Vagina (tissue), 2 donors: Measurements from ENCODE around the gene VTI1A.
A peak's percentile ranks its signal among the peaks of the same experiment; 100 is the strongest.

ENCODE experiments used
- CTCF ChIP-seq, 3 experiments: fragments of 450-650 bp in 2 of 3; fragments of 200-600 bp in 1 of 3; sonication (generic) in 1 of 3; IDR thresholded peaks; one replicate each; pipeline ENCODE4 v1.5.1; 2017 to 2019; ENCODE audit warnings: antibody characterized with exemption in 3 of 3, mild to moderate bottlenecking in 2 of 3, moderate library complexity in 2 of 3
- POLR2AphosphoS5 ChIP-seq, 2 donors: sonication (generic); formaldehyde crosslinking; IDR thresholded peaks; one replicate each; pipeline ENCODE4 v1.9.0; 2017; ENCODE audit warnings: antibody characterized with exemption in 2 of 2, mild to moderate bottlenecking in 2 of 2, low read depth in 1 of 2; ENCODE audit not compliant: insufficient read depth in 1 of 2

GRCh38 chr10:112721080-112721698 is 274.2 kb downstream of the VTI1A start:
- peak in 2 of 3 experiments; percentile 32 to 55 for TF ChIP-seq CTCF (IDR thresholded peaks at IDR 0.05)
- TF ChIP-seq POLR2AphosphoS5 (IDR thresholded peaks at IDR 0.05; ENCODE audit: insufficient read depth in 1 of 2, low read depth in 1 of 2) = no peak
